HL-60 (cell line): Measurements from ENCODE around the gene TMEM108.

ENCODE experiments used
- CTCF ChIP-seq: IDR thresholded peaks from one replicate; pipeline ENCODE4 v1.5.1; 2011; ENCODE audit warnings: low read length, control low read depth, inconsistent platforms; ENCODE audit not compliant: insufficient read depth
- GABPA ChIP-seq: IDR thresholded peaks from 2 replicates; pipeline ENCODE4 v1.6.1; 2012; ENCODE audit warnings: low read depth
- POLR2AphosphoS5 ChIP-seq: IDR thresholded peaks from 2 replicates; pipeline ENCODE4 v1.6.1; 2012; ENCODE audit warnings: low read depth
- REST ChIP-seq: IDR thresholded peaks from 2 replicates; pipeline ENCODE4 v1.6.1; 2012; ENCODE audit warnings: low read depth; ENCODE audit not compliant: insufficient replicate concordance

GRCh38 chr3:133442518-133442917 is 404.3 kb downstream of the TMEM108 start:
- TF ChIP-seq CTCF (no peak), GABPA (no peak), REST (no peak), POLR2AphosphoS5 (no peak)
